ENCODE data around the gene REM2. TPM values are rescaled to one million over a fixed set of nuclear protein-coding genes. Genes with fewer than 3 reads are reported as not detected.

The REM2 gene
- total and polyA plus RNA-seq, 10 donors = 1.4 to 5.8 (median 3.2) TPM

DNA sequence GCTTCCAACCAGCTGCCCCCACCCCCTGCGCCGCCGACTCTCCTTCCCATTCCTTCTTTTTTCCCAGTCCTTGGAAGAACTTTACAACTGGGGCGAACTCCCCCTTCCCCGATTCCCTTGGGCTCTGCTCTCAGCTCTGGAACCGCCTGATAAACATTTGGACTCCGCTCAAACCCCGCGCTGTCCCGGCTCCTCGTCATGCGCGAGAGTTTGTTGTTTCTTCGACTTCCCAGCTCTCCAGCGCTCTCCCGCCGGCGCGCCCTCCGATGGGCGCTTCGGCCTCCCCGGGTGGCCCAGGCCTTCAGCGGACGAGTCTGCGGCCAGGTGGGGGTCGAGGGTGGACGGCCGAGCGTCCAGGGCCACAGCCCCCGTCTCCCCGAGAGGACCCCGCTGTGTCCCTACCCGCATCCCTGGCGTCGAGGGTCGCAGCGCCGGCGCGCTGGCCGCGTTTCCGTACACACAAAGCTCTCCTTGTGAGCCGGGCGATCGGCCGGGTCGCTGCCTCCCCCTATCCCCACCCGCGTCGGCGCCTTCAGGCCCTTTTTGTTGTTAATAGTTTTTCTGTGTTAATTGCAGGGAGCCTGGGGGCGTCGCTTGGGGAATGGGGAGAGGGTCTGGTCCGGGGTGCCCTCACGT lies 45.8 kb upstream of the REM2 start:
- H3K27me3 ChIP-seq (replicated peaks in 1 of 7) = peaks cover 0 to 25% (median 0%) of the 10 kb centered on the region in 7 donors
- intact Hi-C loops (cut with DNase I; ENCODE audit: low total_unique reads) = no loop called here
- TF ChIP-seq POLR2AphosphoS5 (IDR thresholded peaks at IDR 0.05) = peak in 2 of 3 donors; percentile 43 to 53
- TF ChIP-seq POLR2A (IDR thresholded peaks at IDR 0.05) = no peak

DNA sequence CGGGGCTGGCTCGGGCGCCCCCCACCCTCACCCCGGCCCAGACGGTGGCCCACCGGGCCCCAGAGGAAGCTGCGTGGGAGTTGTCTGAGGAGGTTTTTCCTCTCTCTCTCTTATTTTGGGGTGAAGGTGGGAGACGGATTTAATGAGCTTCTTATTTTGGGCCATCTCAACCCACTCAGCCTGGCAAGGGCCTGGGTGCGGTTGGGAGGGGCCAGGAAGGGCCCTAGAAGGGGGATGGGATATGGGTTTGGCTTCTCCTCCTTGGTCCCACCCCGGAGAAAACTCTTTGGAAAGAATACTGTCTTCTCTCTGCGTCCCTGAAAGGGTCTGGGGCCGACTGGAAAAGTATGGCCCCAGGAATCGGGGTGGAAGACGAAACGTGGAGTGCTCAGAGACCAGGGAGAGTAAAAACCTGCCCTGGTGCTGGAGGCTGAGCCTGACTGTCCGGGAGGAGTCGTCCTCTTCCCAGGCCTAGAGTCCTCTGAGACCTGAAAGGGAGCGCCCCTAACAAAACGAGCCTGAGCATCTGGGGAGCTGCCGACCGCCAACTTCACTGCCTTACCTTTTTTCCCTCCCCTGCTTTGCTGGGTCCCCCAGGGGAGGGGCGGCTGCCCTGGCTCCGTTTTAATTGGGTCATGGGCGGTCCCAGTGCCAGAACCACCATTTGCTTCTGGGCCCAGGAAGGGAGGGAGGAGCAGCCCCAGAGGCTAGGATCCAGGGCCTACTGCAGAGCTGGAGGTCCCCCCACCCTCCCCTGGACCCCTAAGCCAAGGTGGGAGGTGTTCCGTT lies 45.1 kb upstream of the REM2 start:
- Histone ChIP-seq H3K27ac (peak overlapping the region; percentile 72 to 92 (median 88)), H3K36me3 (peaks cover 0 to 46% (median 26%) of the 10 kb centered on the region in 6 donors), H3K27me3 (replicated peaks in 1 of 7) (peaks cover 0 to 25% (median 0%) of the 10 kb centered on the region in 7 donors), H3K9me3 (no peaks in the 10 kb centered on the region), H3K4me3 (peak overlapping the region; percentile 46 to 79 (median 58)), H3K4me1 (peaks cover 0 to 85% (median 40%) of the 10 kb centered on the region in 6 donors)
- intact Hi-C loops (cut with DNase I; ENCODE audit: low total_unique reads) = no loop called here
- TF ChIP-seq POLR2A (IDR thresholded peaks at IDR 0.05) (no peak), POLR2AphosphoS5 (IDR thresholded peaks at IDR 0.05) (no peak)
- TF ChIP-seq, protein P1, sequence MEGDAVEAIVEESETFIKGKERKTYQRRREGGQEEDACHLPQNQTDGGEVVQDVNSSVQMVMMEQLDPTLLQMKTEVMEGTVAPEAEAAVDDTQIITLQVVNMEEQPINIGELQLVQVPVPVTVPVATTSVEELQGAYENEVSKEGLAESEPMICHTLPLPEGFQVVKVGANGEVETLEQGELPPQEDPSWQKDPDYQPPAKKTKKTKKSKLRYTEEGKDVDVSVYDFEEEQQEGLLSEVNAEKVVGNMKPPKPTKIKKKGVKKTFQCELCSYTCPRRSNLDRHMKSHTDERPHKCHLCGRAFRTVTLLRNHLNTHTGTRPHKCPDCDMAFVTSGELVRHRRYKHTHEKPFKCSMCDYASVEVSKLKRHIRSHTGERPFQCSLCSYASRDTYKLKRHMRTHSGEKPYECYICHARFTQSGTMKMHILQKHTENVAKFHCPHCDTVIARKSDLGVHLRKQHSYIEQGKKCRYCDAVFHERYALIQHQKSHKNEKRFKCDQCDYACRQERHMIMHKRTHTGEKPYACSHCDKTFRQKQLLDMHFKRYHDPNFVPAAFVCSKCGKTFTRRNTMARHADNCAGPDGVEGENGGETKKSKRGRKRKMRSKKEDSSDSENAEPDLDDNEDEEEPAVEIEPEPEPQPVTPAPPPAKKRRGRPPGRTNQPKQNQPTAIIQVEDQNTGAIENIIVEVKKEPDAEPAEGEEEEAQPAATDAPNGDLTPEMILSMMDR (IDR thresholded peaks at IDR 0.05 in 8 of 11, conservative IDR thresholded peaks at IDR 0.05 in 3 of 11) = no peak
- 28 to 50% (median 47%) methylated on average over 23 to 25 of the region's 25 CpGs for WGBS, 5 donors
- DNase-seq = peak; percentile 66

More for the DNA sequence above, 45.8 kb upstream of the REM2 start:
- 4 to 20% (median 6%) methylated on average over 55 to 57 of the region's 57 CpGs for WGBS, 5 donors
- H3K4me3 ChIP-seq = peak overlapping the region; percentile 46 to 79 (median 58)
- peaks cover 0 to 80% (median 37%) of the 10 kb centered on the region in 6 donors for H3K4me1 ChIP-seq
- H3K9me3 ChIP-seq = no peaks in the 10 kb centered on the region
- peaks cover 0 to 46% (median 23%) of the 10 kb centered on the region in 6 donors for H3K36me3 ChIP-seq
- peak; percentile 83 for DNase-seq
- H3K27ac ChIP-seq = peak overlapping the region; percentile 72 to 92 (median 88)

DNA sequence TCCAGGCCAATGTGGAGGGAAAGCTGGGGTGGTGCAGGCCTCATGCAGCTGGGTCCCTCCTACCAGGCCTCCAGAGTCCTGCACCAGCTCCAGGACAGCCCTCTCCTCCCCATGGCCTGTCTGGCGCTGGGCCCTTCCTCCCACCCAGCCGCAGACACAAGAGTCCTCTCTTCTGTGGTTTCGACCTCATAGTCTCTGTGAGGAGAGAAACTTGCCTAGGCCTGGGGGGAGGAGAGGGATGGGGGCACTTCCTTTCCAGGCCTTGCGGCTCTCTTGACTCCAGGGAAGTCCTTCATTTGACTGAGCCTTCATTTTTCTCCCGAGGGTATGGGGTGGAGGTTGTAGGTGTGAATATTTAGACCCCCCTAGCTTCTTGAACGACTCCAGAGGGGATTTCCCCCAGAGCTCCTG lies 44.4 kb upstream of the REM2 start:
- no peak for DNase-seq
- peaks cover 0 to 25% (median 0%) of the 10 kb centered on the region in 7 donors for H3K27me3 ChIP-seq (replicated peaks in 1 of 7)
- H3K4me3 ChIP-seq = peak overlapping the region; percentile 46 to 79 (median 58)
- H3K9me3 ChIP-seq = no peaks in the 10 kb centered on the region
- H3K36me3 ChIP-seq = peaks cover 0 to 47% (median 27%) of the 10 kb centered on the region in 6 donors
- TF ChIP-seq POLR2AphosphoS5 (IDR thresholded peaks at IDR 0.05) = peak in 1 of 3 donors; percentile 50
- TF ChIP-seq, protein P1 (IDR thresholded peaks at IDR 0.05 in 8 of 11, conservative IDR thresholded peaks at IDR 0.05 in 3 of 11) = no peak
- no peak for TF ChIP-seq POLR2A (IDR thresholded peaks at IDR 0.05)
- peaks cover 0 to 85% (median 38%) of the 10 kb centered on the region in 6 donors for H3K4me1 ChIP-seq
- intact Hi-C loops (cut with DNase I; ENCODE audit: low total_unique reads) = no loop called here
- WGBS, 5 donors = 21 to 41% (median 26%) methylated on average over 6 of the region's 6 CpGs
- peak overlapping the region; percentile 42 to 92 (median 88) for H3K27ac ChIP-seq

DNA sequence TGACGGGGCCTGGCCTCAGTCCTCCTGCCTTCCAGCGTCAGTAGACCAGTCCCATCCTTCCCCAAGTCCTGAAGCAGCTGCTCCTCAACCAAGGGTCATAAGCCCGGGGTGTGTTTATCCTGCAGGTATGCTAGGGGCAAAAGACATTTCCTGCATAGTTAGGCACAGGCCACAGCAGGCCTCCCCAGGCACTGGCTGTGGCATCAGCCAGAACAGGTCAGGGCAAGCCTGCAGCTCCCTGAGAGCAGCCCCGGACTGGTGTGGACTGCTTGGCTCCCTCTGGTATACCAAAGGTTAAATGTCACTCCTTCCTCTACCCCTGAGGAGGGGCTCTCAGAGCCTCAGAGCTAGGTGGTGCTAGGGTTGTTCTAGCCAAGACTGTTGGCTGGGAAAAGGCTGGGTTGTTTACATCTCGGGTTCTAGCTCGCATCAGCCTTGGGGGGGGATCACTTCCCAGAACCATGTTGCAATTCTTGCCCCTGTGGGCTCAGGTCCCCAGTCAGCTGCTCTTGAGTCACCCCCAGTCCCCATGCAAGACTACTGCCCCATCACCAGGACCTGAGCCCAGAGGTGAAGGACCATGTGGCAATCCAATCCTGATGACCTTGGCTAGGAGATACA lies 43.8 kb upstream of the REM2 start:
- peaks cover 0 to 81% (median 34%) of the 10 kb centered on the region in 6 donors for H3K4me1 ChIP-seq
- peaks cover 0 to 47% (median 24%) of the 10 kb centered on the region in 6 donors for H3K36me3 ChIP-seq
- WGBS, 5 donors = 73 to 75% (median 73%) methylated on average over 6 of the region's 6 CpGs
- no peaks in the 10 kb centered on the region for H3K9me3 ChIP-seq
- peak overlapping the region in 3 of 8 donors; percentile 62 to 79 (median 72) for H3K4me3 ChIP-seq
- H3K27me3 ChIP-seq (replicated peaks in 1 of 7) = peaks cover 0 to 25% (median 0%) of the 10 kb centered on the region in 7 donors
- TF ChIP-seq POLR2A (IDR thresholded peaks at IDR 0.05) (no peak), POLR2AphosphoS5 (IDR thresholded peaks at IDR 0.05) (no peak)
- TF ChIP-seq, protein P1 (IDR thresholded peaks at IDR 0.05 in 8 of 11, conservative IDR thresholded peaks at IDR 0.05 in 3 of 11) = no peak
- intact Hi-C loops (cut with DNase I; ENCODE audit: low total_unique reads) = no loop called here
- DNase-seq = no peak
- H3K27ac ChIP-seq = peak overlapping the region in 6 of 8 donors; percentile 9 to 92 (median 90)
